HepG2 (cell line): ENCODE results near the gene TBC1D1.

ENCODE experiments used
- CAMTA2 ChIP-seq: sonication (generic); formaldehyde crosslinking; IDR thresholded peaks from 2 replicates; pipeline ENCODE4 v1.4.0; 2020; ENCODE audit warnings: mild to moderate bottlenecking, missing genetic modification reagents, borderline replicate concordance
- EP300 ChIP-seq, 3 experiments: sonication (generic) in 1 of 3; formaldehyde crosslinking in 1 of 3; IDR thresholded peaks; 2 replicates each; pipeline versions ENCODE4 v1.5.1 to v1.6.1; 2011 to 2020; ENCODE audit warnings: low read depth in 2 of 3, low read length in 2 of 3, borderline replicate concordance in 1 of 3, improper control_type of control experiment in 1 of 3, mild to moderate bottlenecking in 1 of 3, missing genetic modification reagents in 1 of 3, moderate library complexity in 1 of 3
- NFE2L2 ChIP-seq: fragments of 150-350 bp; IDR thresholded peaks from 2 replicates; pipeline ENCODE4 v1.6.1; 2014; ENCODE audit warnings: low read length
- NFIC ChIP-seq: IDR thresholded peaks from 2 replicates; pipeline ENCODE4 v1.6.1; 2012; ENCODE audit warnings: mild to moderate bottlenecking, low read length, inconsistent platforms
- TBX3 ChIP-seq: fragments of 450-650 bp; IDR thresholded peaks from 2 replicates; pipeline ENCODE4 v1.6.1; 2017; ENCODE audit warnings: antibody characterized with exemption, mild to moderate bottlenecking, inconsistent platforms, borderline replicate concordance
- ZBTB3 ChIP-seq: sonication (generic); formaldehyde crosslinking; IDR thresholded peaks from 2 replicates; pipeline ENCODE4 v1.4.0; 2020; ENCODE audit warnings: low read depth, mild to moderate bottlenecking, moderate library complexity, missing genetic modification reagents, borderline replicate concordance
- ZBTB7A ChIP-seq: sonication (generic); formaldehyde crosslinking; IDR thresholded peaks from 2 replicates; pipeline ENCODE4 v1.8.0; 2022; ENCODE audit warnings: mild to moderate bottlenecking, missing genetic modification reagents
- ZNF274 ChIP-seq: sonication (generic); formaldehyde crosslinking; IDR thresholded peaks from 2 replicates; pipeline ENCODE4 v1.5.1; 2020; ENCODE audit warnings: mild to moderate bottlenecking, missing genetic modification reagents
- ZNF781 ChIP-seq: sonication (generic); formaldehyde crosslinking; IDR thresholded peaks from 2 replicates; pipeline ENCODE4 v1.5.1; 2020; ENCODE audit warnings: borderline replicate concordance, mild to moderate bottlenecking, missing genetic modification reagents; ENCODE audit errors: not compliant biosample characterization
- TF ChIP-seq, protein P1 (sequence below): sonication (generic); formaldehyde crosslinking; IDR thresholded peaks from 2 replicates; pipeline ENCODE4 v1.5.0; 2020; ENCODE audit warnings: mild to moderate bottlenecking, missing genetic modification reagents, moderate library complexity
- TF ChIP-seq, protein P2 (sequence below), 2 experiments: IDR thresholded peaks; 2 replicates each; pipeline ENCODE4 v1.6.1; 2011 to 2012; ENCODE audit warnings: low read length in 2 of 2, borderline replicate concordance in 1 of 2, low read depth in 1 of 2, mild to moderate bottlenecking in 1 of 2, moderate library complexity in 1 of 2

DNA sequence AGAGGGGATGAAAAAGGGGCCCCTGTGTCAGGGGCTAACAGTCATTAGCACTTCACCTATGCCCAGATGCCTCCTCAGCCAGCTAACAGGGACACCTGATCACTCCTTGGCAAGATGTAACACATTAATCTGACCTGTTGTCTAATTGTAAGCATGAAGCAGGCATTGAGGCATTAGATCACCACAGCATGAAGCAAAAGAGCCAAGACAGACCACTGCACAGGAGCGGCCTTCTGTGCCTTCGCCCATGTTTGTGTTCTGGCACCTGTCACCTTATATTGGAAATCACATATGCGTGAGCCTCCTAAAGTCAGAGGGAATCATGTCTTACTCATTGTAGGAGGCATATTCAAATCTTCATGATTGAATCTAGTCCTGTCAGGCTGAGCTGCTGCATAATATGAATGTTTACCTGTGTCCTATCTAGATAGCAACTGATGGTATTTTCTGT, 117.7 kb downstream of the TBC1D1 start:
- TF ChIP-seq ZNF274 (CRISPR knock-in tag) (no peak), ZBTB7A (CRISPR knock-in tag) (no peak), TBX3 (no peak), CAMTA2 (no peak), NFIC (no peak), NFE2L2 (no peak), ZBTB3 (CRISPR knock-in tag) (no peak), ZNF781 (CRISPR knock-in tag) (no peak), EP300 (IDR thresholded peaks at IDR 0.05; ENCODE audit: low read depth in 2 of 2, low read length in 2 of 2) (no peak), EP300 (CRISPR knock-in tag; IDR thresholded peaks at IDR 0.05; ENCODE audit: borderline replicate concordance) (no peak)
- TF ChIP-seq, protein P1, sequence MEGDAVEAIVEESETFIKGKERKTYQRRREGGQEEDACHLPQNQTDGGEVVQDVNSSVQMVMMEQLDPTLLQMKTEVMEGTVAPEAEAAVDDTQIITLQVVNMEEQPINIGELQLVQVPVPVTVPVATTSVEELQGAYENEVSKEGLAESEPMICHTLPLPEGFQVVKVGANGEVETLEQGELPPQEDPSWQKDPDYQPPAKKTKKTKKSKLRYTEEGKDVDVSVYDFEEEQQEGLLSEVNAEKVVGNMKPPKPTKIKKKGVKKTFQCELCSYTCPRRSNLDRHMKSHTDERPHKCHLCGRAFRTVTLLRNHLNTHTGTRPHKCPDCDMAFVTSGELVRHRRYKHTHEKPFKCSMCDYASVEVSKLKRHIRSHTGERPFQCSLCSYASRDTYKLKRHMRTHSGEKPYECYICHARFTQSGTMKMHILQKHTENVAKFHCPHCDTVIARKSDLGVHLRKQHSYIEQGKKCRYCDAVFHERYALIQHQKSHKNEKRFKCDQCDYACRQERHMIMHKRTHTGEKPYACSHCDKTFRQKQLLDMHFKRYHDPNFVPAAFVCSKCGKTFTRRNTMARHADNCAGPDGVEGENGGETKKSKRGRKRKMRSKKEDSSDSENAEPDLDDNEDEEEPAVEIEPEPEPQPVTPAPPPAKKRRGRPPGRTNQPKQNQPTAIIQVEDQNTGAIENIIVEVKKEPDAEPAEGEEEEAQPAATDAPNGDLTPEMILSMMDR (CRISPR knock-in tag) = no peak
- TF ChIP-seq, protein P2, sequence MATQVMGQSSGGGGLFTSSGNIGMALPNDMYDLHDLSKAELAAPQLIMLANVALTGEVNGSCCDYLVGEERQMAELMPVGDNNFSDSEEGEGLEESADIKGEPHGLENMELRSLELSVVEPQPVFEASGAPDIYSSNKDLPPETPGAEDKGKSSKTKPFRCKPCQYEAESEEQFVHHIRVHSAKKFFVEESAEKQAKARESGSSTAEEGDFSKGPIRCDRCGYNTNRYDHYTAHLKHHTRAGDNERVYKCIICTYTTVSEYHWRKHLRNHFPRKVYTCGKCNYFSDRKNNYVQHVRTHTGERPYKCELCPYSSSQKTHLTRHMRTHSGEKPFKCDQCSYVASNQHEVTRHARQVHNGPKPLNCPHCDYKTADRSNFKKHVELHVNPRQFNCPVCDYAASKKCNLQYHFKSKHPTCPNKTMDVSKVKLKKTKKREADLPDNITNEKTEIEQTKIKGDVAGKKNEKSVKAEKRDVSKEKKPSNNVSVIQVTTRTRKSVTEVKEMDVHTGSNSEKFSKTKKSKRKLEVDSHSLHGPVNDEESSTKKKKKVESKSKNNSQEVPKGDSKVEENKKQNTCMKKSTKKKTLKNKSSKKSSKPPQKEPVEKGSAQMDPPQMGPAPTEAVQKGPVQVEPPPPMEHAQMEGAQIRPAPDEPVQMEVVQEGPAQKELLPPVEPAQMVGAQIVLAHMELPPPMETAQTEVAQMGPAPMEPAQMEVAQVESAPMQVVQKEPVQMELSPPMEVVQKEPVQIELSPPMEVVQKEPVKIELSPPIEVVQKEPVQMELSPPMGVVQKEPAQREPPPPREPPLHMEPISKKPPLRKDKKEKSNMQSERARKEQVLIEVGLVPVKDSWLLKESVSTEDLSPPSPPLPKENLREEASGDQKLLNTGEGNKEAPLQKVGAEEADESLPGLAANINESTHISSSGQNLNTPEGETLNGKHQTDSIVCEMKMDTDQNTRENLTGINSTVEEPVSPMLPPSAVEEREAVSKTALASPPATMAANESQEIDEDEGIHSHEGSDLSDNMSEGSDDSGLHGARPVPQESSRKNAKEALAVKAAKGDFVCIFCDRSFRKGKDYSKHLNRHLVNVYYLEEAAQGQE (IDR thresholded peaks at IDR 0.05; ENCODE audit: borderline replicate concordance in 1 of 2, low read depth in 1 of 2, low read length in 2 of 2) = no peak
